ENCODE measurements around the gene TBX21.
"Not testable (repeated sequence)": the region's sequence is repeated elsewhere in the genome, so short reads cannot be mapped to it uniquely, and the experiment has no call there.

The TBX21 gene

DNA sequence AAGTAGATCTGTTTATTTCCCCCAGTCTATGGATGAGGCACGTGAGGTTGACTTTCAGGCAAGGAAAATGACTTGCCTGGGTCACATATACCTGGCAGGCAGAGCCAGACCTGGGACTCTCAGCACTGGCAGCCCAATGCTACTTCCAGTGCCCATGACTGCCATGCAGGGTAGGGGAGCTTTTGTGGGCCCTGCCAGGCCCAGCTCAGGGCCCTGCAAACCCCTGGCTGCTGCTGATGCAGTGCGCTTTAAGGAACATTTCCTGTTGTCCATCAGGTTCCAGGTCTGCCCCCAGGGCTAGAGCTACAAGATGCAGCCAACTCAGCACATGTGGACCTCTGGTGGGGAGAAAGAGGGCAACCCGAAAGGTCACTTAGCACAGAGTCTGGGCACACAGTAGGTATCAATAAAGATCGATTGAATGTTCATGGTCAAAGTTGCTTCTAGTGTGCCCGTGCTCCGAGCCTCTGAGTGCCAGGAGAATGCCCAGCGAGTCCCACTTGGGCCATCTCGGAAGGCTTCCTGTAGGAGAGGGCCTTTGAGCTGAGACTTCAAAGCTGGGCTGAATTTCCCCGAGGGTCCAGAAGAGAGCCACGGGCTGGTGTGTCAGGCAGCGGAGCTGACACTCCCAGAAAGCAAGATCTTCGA is 513 bp upstream of the TBX21 start:
- DNase-seq, result no peak

DNA sequence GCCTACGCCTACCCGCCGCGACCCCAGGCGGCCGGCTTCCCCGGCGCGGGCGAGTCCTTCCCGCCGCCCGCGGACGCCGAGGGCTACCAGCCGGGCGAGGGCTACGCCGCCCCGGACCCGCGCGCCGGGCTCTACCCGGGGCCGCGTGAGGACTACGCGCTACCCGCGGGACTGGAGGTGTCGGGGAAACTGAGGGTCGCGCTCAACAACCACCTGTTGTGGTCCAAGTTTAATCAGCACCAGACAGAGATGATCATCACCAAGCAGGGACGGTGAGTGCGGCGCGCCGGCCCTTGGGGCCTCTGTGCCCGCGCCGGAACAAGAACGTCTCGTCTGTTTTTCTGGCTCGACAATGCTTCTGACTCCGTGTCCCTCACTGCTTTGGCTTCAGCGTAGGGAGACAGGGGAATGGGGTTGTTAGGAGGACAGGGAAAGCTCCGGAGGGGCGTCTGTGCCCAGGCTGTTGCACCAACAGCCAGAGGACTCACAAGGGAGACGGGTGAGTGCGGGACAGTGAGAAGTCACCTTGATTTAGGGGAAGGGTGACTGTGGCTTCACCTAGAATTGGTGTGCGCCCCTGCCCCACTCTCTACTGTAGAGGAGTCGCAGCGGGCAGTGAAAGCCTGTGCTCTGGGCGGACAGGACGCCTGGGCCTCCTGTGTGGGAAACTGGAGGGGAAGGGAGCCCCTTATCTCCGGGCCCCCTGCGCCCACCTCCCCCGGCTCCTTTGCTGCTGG is 806 bp downstream of the TBX21 start:
- no peak for DNase-seq

DNA sequence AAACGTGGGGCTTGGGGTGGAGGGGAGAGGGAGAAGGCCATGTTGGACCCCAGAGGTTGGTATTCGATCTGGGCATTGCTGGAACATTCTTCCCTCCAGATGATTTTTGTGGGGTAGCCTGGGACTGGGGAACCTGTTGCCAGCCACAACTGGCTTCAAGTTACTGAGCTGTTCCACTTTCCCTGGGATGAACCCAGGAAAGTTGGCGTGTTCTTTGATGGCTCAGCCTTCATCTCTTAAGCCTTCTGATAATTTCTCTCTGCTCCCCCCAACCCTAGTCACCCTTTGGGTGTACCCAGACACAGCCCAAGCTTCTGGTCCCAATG is 2.1 kb downstream of the TBX21 start:
- DNase-seq, result no peak

DNA sequence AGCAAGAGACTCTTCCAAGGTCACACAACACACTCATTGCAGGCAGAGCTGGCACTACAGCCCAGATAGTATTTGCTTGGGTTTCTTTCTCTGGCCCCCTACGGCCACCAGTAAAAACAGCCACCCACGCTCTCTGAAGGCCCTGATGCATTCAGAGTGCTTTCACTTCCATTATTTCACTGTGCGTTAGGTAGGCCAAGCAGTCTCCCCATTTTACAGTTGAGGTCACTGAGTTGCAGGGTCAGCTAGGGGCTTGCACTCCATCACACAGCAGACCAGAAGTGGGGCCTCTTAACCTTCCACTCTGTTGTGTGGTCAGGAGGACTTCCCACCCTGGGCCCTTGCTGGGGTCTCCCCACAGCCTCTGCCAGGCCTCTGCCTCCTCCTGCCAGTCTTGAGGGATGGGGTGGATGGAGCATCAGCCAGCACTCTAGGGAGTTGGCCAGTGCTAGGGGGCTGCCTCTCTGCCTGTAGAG is 2.5 kb downstream of the TBX21 start:
- DNase-seq, result no peak

DNA sequence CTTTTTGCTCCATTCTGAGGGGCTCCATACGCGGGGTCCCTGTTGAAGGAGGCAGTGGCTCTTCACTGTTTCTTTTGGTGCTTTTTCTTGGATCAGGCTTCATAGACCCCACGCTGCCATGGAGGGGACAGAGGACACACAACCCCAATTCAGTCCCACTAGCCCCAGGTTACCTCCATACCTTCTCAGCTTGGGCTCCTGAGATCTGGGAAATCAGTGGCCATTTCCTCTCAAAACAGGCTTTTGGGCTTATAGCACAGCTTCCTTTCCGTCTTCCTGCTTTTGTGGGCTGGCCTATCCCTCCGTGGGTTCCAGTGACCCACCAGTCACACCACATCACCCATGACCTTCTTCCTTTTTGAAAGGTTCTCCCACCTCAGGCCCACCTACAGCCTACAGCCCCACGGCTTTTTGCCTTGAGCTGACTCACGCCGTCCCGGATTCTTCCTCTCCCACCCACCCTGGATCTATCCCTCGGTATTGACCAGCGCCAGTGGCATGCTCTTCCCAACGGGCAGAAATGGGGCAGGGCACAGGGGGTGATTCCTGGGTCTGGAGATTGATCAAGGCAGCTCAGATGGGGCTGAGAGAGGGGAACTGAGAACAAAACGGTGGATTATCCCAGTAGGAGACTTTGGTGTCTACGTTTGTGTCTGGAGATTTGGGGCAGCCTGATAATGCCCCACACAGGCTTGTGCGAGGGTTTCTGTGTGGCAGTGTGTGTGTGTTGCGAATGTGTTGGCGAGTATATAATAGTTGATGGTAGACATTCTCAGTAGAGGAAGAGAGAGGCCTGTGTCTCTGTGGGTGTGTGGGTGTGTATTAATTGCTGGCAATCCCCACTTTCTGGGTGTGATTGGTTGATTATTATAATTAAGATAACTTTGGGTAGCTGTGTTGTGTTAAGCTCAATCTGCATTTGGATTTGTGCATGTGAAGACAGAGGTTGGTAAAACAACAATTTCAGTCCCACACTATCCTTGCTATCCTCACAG is 3.8 kb downstream of the TBX21 start:
- DNase-seq, result no peak

DNA sequence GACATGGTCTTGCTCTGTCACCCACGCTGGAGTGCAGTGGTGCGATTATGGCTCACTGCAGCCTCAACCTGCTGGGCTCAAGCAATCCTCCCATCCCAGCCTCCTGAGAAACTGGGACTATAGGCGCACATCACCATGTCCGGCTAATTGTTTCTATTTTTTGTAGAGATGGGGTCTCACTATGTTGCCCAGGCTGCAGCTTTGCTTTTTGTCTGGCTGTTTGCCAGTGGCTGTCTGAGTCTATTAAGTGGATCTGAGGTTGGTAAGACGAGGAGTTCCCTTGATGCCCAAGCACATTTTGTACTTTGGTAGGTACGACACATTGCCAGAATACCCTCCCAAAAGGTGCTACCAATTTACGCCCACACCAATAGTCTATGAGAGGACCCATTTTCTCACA is 5.1 kb downstream of the TBX21 start:
- no peak for DNase-seq

DNA sequence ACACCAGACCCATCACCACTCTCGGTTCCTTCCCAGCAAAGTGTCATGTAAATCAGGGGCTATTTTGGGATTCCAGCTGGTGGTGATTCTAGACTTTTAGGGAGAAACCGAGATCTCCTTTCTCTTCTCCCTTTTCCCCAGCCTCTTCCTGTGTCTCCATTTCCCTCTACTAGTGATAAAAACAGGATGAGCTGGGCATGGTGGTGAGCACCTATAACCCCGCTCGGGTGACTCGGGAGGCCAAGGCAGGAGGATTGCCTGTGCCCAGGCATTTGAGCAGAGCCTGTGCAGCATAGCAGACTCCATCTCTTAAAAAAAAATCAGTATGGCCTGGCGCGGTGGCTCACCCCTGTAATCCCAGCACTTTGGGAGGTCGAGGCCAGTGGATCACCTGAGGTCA is 6.1 kb downstream of the TBX21 start:
- DNase-seq, result no peak

DNA sequence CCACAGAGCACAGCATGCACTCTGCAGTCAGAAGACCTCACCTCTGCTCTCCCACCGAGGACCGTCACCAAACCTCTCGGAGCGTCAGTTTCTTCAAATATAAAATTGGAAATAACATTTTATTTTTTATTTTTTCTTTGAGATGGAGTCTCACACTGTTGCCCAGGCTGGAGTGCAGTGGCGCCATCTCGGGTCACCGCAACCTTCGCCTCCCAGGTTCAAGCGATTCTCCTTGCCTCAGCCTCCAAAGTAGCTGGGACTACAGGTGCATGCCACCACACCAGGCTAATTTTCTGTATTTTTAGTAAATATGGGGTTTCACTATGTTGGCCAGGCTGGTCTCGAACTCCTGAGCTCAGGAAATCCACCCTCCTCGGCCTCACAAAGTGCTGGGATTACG is 6.9 kb downstream of the TBX21 start:
- DNase-seq, result not testable (repeated sequence)

DNA sequence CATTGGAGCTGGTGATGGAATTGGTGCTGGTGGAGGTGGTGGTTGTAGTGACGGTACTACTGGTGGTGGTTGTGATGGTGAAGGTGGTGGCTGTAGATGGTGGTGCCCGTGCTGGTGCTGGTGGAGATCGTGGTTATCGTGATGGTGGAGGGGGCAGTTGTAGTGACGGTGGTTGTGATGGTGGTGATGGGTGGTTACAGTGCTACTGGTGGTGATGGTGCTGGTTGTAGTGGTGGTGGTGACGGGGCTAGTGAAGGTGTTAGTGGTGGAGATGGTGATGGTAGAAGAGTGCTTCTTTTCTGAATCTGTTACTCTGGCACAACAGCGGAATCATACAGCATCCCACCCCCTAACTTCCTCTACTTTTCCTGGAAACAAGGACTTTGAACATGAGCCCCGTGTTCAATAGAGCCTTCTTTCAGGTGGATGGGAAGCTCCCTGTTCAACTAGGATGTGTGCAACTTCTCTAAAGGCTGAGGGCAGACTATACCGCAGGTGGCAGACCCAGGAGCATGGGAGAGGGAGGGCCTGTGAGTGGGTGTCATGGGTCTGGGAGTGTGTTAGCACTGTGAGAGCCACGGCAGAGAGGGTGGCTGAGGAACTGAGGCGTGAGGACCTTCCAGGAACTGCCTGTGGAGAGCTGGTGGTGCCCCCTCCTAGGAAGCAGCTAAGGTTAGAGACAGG is 8.2 kb downstream of the TBX21 start:
- DNase-seq, result no peak

DNA sequence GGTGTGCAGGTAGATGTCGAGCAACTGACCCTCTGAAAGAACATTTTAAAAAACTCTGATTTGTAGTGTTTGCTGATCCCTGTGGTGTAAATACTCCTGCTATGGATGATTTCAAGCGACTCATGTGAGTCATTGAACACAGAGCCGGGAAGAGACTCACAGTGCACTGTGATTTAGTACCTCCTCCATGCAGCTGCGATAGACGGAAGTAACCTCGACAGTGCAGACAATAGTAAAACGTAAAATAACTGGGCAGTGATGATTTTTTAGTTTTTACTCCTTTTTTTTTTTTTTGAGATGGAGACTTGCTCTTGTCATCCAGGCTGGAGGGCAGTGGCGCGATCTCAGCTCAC is 8.7 kb downstream of the TBX21 start:
- no peak for DNase-seq

DNA sequence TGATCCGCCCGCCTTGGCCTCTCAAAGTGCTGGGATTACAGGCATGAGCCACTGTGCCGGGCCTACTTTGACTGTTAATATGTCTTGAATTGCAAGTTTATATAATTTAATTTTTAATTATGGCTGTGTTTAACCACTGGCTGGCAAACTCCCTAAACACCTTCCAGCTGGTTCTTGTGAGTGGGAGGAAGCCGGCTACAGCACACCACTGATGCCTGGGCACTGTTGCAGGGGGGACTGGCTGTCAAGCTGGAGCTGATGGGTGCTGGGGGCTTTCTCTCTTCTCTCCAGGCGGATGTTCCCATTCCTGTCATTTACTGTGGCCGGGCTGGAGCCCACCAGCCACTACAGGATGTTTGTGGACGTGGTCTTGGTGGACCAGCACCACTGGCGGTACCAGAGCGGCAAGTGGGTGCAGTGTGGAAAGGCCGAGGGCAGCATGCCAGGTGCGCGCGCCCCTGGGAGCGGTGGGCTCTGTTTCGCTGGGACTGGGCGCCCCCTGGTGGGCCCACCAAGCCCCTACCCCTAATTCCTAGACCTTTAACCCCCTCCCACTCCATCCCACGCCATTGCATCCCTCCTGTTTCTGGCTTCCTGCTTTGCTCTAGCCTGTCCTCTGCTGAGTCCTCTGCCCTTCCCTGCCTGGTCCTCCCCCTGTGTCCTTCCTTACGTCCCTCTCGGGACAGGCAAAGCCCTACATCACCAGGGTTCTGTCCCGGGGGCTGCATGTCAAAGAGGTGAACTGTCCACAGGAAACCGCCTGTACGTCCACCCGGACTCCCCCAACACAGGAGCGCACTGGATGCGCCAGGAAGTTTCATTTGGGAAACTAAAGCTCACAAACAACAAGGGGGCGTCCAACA is 9.5 kb downstream of the TBX21 start:
- peak; percentile 24 for DNase-seq

DNA sequence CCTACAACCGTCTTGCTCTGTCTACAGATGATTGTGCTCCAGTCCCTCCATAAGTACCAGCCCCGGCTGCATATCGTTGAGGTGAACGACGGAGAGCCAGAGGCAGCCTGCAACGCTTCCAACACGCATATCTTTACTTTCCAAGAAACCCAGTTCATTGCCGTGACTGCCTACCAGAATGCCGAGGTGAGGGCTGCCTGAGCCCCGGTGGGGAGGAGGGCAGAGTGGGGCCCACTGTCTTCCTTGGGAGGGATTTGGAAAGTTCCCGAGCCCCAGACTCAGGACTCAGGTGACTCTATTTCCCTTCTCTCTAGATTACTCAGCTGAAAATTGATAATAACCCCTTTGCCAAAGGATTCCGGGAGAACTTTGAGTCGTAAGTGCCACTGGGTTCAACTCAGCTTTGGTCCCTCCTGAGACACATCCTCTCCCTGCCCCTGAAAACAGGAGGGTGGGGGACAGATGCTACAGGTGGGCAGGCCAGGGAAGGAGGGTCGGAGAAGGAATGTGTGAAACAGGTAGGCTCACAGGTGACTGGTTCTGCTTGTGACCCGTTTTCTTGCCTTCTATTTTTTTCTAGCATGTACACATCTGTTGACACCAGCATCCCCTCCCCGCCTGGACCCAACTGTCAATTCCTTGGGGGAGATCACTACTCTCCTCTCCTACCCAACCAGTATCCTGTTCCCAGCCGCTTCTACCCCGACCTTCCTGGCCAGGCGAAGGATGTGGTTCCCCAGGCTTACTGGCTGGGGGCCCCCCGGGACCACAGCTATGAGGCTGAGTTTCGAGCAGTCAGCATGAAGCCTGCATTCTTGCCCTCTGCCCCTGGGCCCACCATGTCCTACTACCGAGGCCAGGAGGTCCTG is 11.4 kb downstream of the TBX21 start:
- DNase-seq, result peak; percentile 66

DNA sequence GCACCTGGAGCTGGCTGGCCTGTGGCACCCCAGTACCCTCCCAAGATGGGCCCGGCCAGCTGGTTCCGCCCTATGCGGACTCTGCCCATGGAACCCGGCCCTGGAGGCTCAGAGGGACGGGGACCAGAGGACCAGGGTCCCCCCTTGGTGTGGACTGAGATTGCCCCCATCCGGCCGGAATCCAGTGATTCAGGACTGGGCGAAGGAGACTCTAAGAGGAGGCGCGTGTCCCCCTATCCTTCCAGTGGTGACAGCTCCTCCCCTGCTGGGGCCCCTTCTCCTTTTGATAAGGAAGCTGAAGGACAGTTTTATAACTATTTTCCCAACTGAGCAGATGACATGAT is 12.0 kb downstream of the TBX21 start:
- DNase-seq, result no peak

DNA sequence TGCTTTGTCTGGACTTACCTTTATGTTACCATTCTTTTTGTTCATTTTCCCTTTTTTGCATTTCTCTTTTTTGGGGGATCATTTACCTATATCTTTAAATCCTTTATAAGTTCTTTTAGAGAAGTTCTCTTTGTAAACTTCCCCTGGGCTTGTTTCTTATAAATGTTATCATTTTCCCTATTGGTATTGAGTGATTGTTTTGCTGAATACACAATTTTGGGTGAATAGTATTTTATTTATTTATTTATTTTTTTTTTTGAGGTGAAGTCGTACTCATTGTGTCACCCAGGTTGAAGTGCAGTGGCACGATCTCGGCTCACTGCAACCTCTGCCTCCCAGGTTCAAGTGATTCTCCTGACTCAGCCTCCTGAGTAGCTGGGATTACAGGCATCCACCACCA is 18.4 kb downstream of the TBX21 start:
- DNase-seq, result no peak

DNA sequence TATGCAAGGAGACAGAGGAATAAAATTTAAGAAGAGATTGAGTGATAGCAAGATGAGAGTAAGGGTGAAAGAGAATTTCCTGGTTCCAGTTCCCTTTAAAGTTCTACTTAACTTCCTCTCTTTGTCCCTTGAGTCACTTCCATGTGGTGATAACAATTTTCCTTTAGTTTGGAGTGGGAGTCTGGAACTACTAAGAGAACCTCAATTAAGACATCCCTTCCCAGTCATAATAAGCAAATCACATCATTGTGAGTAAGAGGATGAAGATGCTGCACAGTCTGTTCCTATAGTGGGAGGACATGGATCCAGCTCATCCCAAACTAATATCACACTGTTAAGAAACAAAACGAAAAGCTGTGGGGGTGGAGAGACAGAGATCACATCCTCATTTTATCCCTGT is 24.4 kb downstream of the TBX21 start:
- no peak for DNase-seq

DNA sequence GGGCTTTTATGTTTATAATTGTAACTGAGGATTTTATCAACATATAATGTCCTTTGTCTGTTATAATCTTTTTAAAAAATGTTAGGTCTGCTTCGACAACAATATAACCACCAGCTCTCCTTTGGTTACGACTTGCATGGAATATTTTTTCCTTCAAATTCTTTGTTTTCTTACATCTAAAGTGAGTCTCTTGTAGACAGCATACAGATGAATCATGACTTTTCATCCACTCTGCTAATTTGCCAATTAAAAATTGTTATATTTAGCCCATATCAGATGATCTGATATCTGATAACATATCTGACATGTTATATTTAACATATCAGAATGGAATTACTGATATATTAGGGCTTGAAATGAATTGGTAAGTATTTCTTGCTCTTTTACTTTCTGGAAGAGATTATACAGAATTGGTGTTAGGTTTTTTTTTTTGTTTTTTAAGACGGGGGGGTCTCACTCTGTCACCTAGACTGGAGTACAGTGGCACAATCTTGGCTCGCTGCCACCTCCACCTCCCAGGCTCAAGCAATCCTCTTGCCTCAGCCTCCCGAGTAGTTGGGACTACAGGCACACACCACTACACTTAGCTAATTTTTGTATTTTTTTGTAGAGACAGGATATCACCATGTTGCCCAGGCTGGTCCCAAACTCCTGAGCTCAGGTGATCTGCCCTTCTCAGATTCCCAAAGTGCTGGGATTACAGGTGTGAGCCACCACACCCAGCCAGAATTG is 27.5 kb downstream of the TBX21 start:
- DNase-seq, result no peak

DNA sequence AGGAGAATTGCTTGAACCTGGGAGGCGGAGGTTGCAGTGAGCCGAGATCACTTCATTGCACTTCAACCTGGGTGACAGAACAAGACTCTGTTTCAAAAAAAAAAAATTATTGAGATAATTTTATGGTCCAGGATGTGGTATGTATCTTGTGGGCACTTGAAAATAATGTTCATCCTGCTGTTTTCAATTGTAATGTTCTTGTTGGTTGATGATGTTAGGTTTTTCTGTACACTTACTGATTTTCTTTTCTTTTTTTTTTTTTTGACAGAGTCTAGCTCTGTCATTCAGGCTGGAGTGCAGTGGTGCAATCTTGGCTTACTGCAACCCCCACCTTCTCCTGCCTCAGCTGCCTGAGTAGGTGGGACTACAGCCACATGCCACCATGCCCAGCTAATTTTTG is 29.7 kb downstream of the TBX21 start:
- DNase-seq, result no peak

DNA sequence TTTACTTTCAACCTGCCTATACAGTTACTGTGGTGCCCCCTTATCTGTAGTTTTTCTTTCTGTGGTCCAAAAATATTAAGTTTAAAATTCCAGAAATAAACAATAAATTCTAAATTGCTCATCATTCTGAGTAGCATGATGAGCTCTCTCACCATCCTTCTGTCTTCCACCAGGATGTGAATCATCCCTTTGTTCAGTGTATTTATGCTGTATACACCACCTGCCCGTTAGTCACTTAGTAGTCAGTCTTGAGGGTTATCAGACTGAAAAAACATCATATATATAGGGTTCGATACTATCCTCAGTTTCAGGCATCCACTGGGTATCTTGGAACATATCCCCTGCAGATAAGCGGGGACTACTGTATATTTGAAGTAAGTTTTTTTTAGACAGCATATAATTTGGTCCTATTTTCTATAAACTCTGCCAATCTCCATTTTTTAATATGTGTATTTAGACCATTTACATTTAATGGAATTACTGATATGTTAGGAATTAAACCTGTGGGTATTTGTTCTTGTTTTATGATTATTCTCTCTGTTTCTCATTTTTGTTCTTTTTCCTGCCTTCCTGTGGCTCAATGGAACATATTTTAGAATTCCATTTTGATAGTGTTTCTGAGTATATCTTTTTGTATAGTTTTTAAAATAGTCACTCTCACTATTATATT is 31.0 kb downstream of the TBX21 start:
- no peak for DNase-seq

DNA sequence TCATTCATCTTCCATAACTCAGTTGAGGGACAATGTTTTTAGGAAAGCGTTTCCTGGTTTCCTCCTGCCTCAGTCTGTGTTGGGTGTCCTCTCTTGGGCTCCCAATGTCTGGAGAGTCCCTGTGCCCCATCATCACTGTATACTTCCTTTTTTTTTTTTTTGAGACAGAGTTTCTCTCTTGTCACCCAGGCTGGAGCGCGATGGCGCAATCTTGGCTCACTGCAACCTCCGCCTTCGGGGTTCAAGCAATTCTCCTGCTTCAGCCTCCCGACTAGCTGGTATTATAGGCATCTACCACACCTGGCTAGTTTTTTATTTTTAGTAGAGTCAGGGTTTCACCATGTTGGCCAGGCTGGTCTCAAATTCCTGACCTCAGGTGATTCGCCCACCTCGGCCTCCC is 40.6 kb downstream of the TBX21 start:
- DNase-seq, result not testable (repeated sequence)

DNA sequence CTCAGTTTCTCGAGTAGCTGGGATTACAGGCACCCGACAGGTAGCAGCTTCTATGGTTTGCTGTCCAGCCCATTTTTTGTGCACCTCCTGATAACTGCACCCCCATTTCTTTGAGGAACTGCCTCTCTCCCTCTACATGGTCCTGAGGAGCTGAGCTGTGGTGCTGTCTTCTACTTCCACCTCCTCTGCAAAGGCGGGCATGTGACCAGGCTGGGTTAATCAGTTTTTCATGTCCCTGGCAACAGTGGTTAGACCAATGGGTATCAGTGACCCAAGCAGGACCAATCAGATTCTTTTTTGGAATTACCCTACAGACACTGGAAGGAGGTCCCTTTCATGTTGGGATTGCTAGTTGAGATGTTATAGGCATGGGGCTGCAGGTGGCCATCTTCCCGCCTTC is 41.3 kb downstream of the TBX21 start:
- DNase-seq, result no peak

Data from GDM1 (cell line).